Prostate gland (tissue), 2 donors: Measurements from ENCODE around the gene KCNC1.

Experiments
- POLR2A ChIP-seq: fragments of 450-650 bp; IDR thresholded peaks from one replicate; pipeline ENCODE4 v1.6.1; 2016; ENCODE audit warnings: antibody characterized with exemption, mild to moderate bottlenecking
- TF ChIP-seq, protein P1 (sequence below), 4 experiments: fragments of 200-600 bp in 2 of 4; fragments of 450-650 bp in 2 of 4; sonication (generic) in 2 of 4; IDR thresholded peaks; 1 replicate in 3 of 4; 2 replicates in 1 of 4; pipeline ENCODE4 v1.5.1; 2016 to 2019; ENCODE audit warnings: antibody characterized with exemption in 4 of 4, mild to moderate bottlenecking in 2 of 4, moderate library complexity in 2 of 4

DNA sequence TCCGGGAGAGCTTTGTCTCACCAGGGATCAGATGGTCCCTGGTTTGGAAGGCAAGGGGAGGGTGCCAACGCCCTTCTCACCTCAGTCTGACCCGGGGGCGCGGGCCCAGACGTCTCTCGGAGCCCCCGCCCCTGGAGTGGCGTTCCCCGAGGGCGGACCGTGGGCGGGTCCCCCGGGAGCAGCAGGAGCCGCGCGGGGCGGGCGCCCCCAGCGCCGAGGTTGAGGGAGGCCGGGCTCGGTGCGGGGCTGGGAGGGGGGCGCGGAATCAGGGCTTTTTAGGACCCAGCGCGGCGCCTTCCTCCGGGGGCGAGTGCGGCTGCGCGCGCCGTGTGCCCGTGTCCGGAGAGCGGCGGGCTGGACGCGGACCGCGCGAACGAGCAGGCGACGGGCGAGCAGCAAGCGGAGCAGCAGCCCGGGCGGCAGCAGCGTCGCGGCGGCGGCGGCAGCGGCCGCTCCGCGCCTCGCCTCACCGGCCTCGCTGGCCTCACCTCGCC, at the start of gene KCNC1:
- TF ChIP-seq, protein P1, sequence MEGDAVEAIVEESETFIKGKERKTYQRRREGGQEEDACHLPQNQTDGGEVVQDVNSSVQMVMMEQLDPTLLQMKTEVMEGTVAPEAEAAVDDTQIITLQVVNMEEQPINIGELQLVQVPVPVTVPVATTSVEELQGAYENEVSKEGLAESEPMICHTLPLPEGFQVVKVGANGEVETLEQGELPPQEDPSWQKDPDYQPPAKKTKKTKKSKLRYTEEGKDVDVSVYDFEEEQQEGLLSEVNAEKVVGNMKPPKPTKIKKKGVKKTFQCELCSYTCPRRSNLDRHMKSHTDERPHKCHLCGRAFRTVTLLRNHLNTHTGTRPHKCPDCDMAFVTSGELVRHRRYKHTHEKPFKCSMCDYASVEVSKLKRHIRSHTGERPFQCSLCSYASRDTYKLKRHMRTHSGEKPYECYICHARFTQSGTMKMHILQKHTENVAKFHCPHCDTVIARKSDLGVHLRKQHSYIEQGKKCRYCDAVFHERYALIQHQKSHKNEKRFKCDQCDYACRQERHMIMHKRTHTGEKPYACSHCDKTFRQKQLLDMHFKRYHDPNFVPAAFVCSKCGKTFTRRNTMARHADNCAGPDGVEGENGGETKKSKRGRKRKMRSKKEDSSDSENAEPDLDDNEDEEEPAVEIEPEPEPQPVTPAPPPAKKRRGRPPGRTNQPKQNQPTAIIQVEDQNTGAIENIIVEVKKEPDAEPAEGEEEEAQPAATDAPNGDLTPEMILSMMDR (IDR thresholded peaks at IDR 0.05), result no peak
- no peak for TF ChIP-seq POLR2A
